Measurements from ENCODE around the gene PTPRH.

Gene PTPRH

GRCh38 chr19:55249841-55250240 is 40.5 kb upstream of the PTPRH start:
- DNase-seq (ENCODE audit: low spot score): no peak
- Mint-ChIP-seq H3K9me3 (no peaks in the 10 kb centered on the region), H3K4me1 (ENCODE audit: low read depth) (peaks cover 29% of the 10 kb centered on the region), H3K36me3 (ENCODE audit: low read depth) (peaks cover 35% of the 10 kb centered on the region), H3K27me3 (ENCODE audit: low read depth) (no peaks in the 10 kb centered on the region), H3K27ac (no peak overlapping the region), H3K4me3 (no peak overlapping the region)

- no peak for DNase-seq (ENCODE audit: low spot score)
- Mint-ChIP-seq H3K27me3 (ENCODE audit: low read depth) (no peaks in the 10 kb centered on the region), H3K9me3 (no peaks in the 10 kb centered on the region), H3K4me3 (no peak overlapping the region), H3K27ac (peak overlapping the region; percentile 52), H3K4me1 (ENCODE audit: low read depth) (peaks cover 22% of the 10 kb centered on the region), H3K36me3 (ENCODE audit: low read depth) (peaks cover 29% of the 10 kb centered on the region)
Observed at GRCh38 chr19:55248704-55249103, 39.4 kb upstream of the PTPRH start.

- Mint-ChIP-seq H3K4me3 (no peak overlapping the region), H3K27me3 (ENCODE audit: low read depth) (no peaks in the 10 kb centered on the region), H3K27ac (peak overlapping the region; percentile 52), H3K36me3 (ENCODE audit: low read depth) (peaks cover 29% of the 10 kb centered on the region), H3K4me1 (ENCODE audit: low read depth) (peaks cover 18% of the 10 kb centered on the region), H3K9me3 (no peaks in the 10 kb centered on the region)
- no peak for DNase-seq (ENCODE audit: low spot score)
Observed at GRCh38 chr19:55248166-55248675, 38.9 kb upstream of the PTPRH start.

GRCh38 chr19:55247621-55248099 is 38.4 kb upstream of the PTPRH start:
- DNase-seq (ENCODE audit: low spot score): no peak
- Mint-ChIP-seq H3K4me1 (ENCODE audit: low read depth) (peaks cover 14% of the 10 kb centered on the region), H3K27ac (no peak overlapping the region), H3K27me3 (ENCODE audit: low read depth) (no peaks in the 10 kb centered on the region), H3K36me3 (ENCODE audit: low read depth) (peaks cover 31% of the 10 kb centered on the region), H3K9me3 (no peaks in the 10 kb centered on the region), H3K4me3 (no peak overlapping the region)

GRCh38 chr19:55246462-55247451 is 37.5 kb upstream of the PTPRH start:
- Mint-ChIP-seq H3K4me1 (ENCODE audit: low read depth) (peaks cover 12% of the 10 kb centered on the region), H3K36me3 (ENCODE audit: low read depth) (peaks cover 34% of the 10 kb centered on the region), H3K9me3 (no peaks in the 10 kb centered on the region), H3K4me3 (no peak overlapping the region), H3K27me3 (ENCODE audit: low read depth) (no peaks in the 10 kb centered on the region), H3K27ac (no peak overlapping the region)
- DNase-seq (ENCODE audit: low spot score): no peak

GRCh38 chr19:55245236-55245904 is 36.1 kb upstream of the PTPRH start:
- Mint-ChIP-seq H3K4me3 (no peak overlapping the region), H3K9me3 (no peaks in the 10 kb centered on the region), H3K36me3 (ENCODE audit: low read depth) (peaks cover 28% of the 10 kb centered on the region), H3K27me3 (ENCODE audit: low read depth) (no peaks in the 10 kb centered on the region), H3K4me1 (ENCODE audit: low read depth) (no peaks in the 10 kb centered on the region), H3K27ac (no peak overlapping the region)
- DNase-seq (ENCODE audit: low spot score): no peak

GRCh38 chr19:55244004-55244680 is 34.8 kb upstream of the PTPRH start:
- H3K27ac Mint-ChIP-seq: no peak overlapping the region
- peaks cover 29% of the 10 kb centered on the region for H3K36me3 Mint-ChIP-seq (ENCODE audit: low read depth)
- no peaks in the 10 kb centered on the region for H3K4me1 Mint-ChIP-seq (ENCODE audit: low read depth)
- H3K4me3 Mint-ChIP-seq: no peak overlapping the region
- H3K9me3 Mint-ChIP-seq: no peaks in the 10 kb centered on the region
- no peak for DNase-seq (ENCODE audit: low spot score)
- H3K27me3 Mint-ChIP-seq (ENCODE audit: low read depth): no peaks in the 10 kb centered on the region

GRCh38 chr19:55242517-55242916 is 33.2 kb upstream of the PTPRH start:
- no peaks in the 10 kb centered on the region for H3K27me3 Mint-ChIP-seq (ENCODE audit: low read depth)
- no peak overlapping the region for H3K4me3 Mint-ChIP-seq
- no peak for DNase-seq (ENCODE audit: low spot score)
- H3K4me1 Mint-ChIP-seq (ENCODE audit: low read depth): no peaks in the 10 kb centered on the region
- H3K36me3 Mint-ChIP-seq (ENCODE audit: low read depth): peaks cover 39% of the 10 kb centered on the region
- H3K27ac Mint-ChIP-seq: no peak overlapping the region
- no peaks in the 10 kb centered on the region for H3K9me3 Mint-ChIP-seq

- H3K4me3 Mint-ChIP-seq: no peak overlapping the region
- no peaks in the 10 kb centered on the region for H3K9me3 Mint-ChIP-seq
- no peak overlapping the region for H3K27ac Mint-ChIP-seq
- peaks cover 45% of the 10 kb centered on the region for H3K36me3 Mint-ChIP-seq (ENCODE audit: low read depth)
- no peak for DNase-seq (ENCODE audit: low spot score)
- H3K4me1 Mint-ChIP-seq (ENCODE audit: low read depth): no peaks in the 10 kb centered on the region
- no peaks in the 10 kb centered on the region for H3K27me3 Mint-ChIP-seq (ENCODE audit: low read depth)
Observed at GRCh38 chr19:55241935-55242464, 32.7 kb upstream of the PTPRH start.

GRCh38 chr19:55241143-55241934 is 32.0 kb upstream of the PTPRH start:
- Mint-ChIP-seq H3K27ac (no peak overlapping the region), H3K36me3 (ENCODE audit: low read depth) (peaks cover 51% of the 10 kb centered on the region), H3K4me1 (ENCODE audit: low read depth) (no peaks in the 10 kb centered on the region), H3K9me3 (no peaks in the 10 kb centered on the region), H3K4me3 (no peak overlapping the region), H3K27me3 (ENCODE audit: low read depth) (no peaks in the 10 kb centered on the region)
- DNase-seq (ENCODE audit: low spot score): no peak

GRCh38 chr19:55240713-55241020 is 31.4 kb upstream of the PTPRH start:
- H3K27ac Mint-ChIP-seq: no peak overlapping the region
- no peaks in the 10 kb centered on the region for H3K9me3 Mint-ChIP-seq
- no peak for DNase-seq (ENCODE audit: low spot score)
- peaks cover 55% of the 10 kb centered on the region for H3K36me3 Mint-ChIP-seq (ENCODE audit: low read depth)
- no peaks in the 10 kb centered on the region for H3K27me3 Mint-ChIP-seq (ENCODE audit: low read depth)
- H3K4me3 Mint-ChIP-seq: no peak overlapping the region
- H3K4me1 Mint-ChIP-seq (ENCODE audit: low read depth): no peaks in the 10 kb centered on the region

- H3K9me3 Mint-ChIP-seq: no peaks in the 10 kb centered on the region
- H3K4me3 Mint-ChIP-seq: no peak overlapping the region
- H3K4me1 Mint-ChIP-seq (ENCODE audit: low read depth): no peaks in the 10 kb centered on the region
- peaks cover 65% of the 10 kb centered on the region for H3K36me3 Mint-ChIP-seq (ENCODE audit: low read depth)
- no peak overlapping the region for H3K27ac Mint-ChIP-seq
- DNase-seq (ENCODE audit: low spot score): no peak
- H3K27me3 Mint-ChIP-seq (ENCODE audit: low read depth): no peaks in the 10 kb centered on the region
Observed at GRCh38 chr19:55239004-55239403, 29.7 kb upstream of the PTPRH start.

GRCh38 chr19:55238030-55238429 is 28.7 kb upstream of the PTPRH start:
- H3K27ac Mint-ChIP-seq: no peak overlapping the region
- no peaks in the 10 kb centered on the region for H3K9me3 Mint-ChIP-seq
- H3K36me3 Mint-ChIP-seq (ENCODE audit: low read depth): peaks cover 66% of the 10 kb centered on the region
- no peaks in the 10 kb centered on the region for H3K27me3 Mint-ChIP-seq (ENCODE audit: low read depth)
- no peak overlapping the region for H3K4me3 Mint-ChIP-seq
- DNase-seq (ENCODE audit: low spot score): no peak
- H3K4me1 Mint-ChIP-seq (ENCODE audit: low read depth): no peaks in the 10 kb centered on the region
